ENCODE data around the gene NLRP9. TPM values are rescaled to one million over a fixed set of nuclear protein-coding genes. Genes with fewer than 3 reads are reported as not detected.

Gene NLRP9
- total RNA-seq, 4 donors from 2014 or later: not detected

GRCh38 chr19:55660404-55660803 lies 77.8 kb downstream of the NLRP9 start:
- no peaks in the 10 kb centered on the region for H3K27me3 ChIP-seq

GRCh38 chr19:55659822-55660221 lies 78.4 kb downstream of the NLRP9 start:
- Histone ChIP-seq H3K27me3 (no peaks in the 10 kb centered on the region), H3K36me3 (peaks cover 59% of the 10 kb centered on the region), H3K4me3 (no peak overlapping the region), H3K9me3 (no peaks in the 10 kb centered on the region), H3K4me1 (peaks cover 50% of the 10 kb centered on the region), H3K27ac (no peak overlapping the region)
- no peak for DNase-seq (ENCODE audit: low spot score in 2 of 2)
- TF ChIP-seq CTCF (IDR thresholded peaks at IDR 0.05) (no peak), POLR2A (IDR thresholded peaks at IDR 0.05) (no peak), POLR2AphosphoS5 (IDR thresholded peaks at IDR 0.05) (no peak), EP300 (IDR thresholded peaks at IDR 0.05) (no peak)
- WGBS: 70% methylated on average over 9 of the region's 9 CpGs

More at GRCh38 chr19:55660404-55660803, 77.8 kb downstream of the NLRP9 start:
- H3K36me3 ChIP-seq: peaks cover 63% of the 10 kb centered on the region
- H3K9me3 ChIP-seq: no peaks in the 10 kb centered on the region
- no peak for TF ChIP-seq POLR2A (IDR thresholded peaks at IDR 0.05)
- TF ChIP-seq POLR2AphosphoS5 (IDR thresholded peaks at IDR 0.05): no peak
- no peak for TF ChIP-seq EP300 (IDR thresholded peaks at IDR 0.05)
- no peak for TF ChIP-seq CTCF (IDR thresholded peaks at IDR 0.05)
- no peak for DNase-seq (ENCODE audit: low spot score in 2 of 2)
- WGBS: 80% methylated on average over 10 of the region's 12 CpGs
- H3K27ac ChIP-seq: no peak overlapping the region
- H3K4me3 ChIP-seq: no peak overlapping the region
- peaks cover 50% of the 10 kb centered on the region for H3K4me1 ChIP-seq

GRCh38 chr19:55658846-55659459 lies 79.2 kb downstream of the NLRP9 start:
- DNase-seq (ENCODE audit: low spot score in 2 of 2): no peak
- Histone ChIP-seq H3K36me3 (peaks cover 50% of the 10 kb centered on the region), H3K27ac (no peak overlapping the region), H3K9me3 (no peaks in the 10 kb centered on the region), H3K4me1 (peaks cover 50% of the 10 kb centered on the region), H3K27me3 (no peaks in the 10 kb centered on the region), H3K4me3 (no peak overlapping the region)
- WGBS: 92% methylated on average over 23 of the region's 37 CpGs
- no peak for TF ChIP-seq POLR2A (IDR thresholded peaks at IDR 0.05)
- TF ChIP-seq EP300 (IDR thresholded peaks at IDR 0.05): no peak
- no peak for TF ChIP-seq POLR2AphosphoS5 (IDR thresholded peaks at IDR 0.05)
- no peak for TF ChIP-seq CTCF (IDR thresholded peaks at IDR 0.05)

Other genes starting within 250 kb of the NLRP9 start
- gene SSC5D, start 250.0 kb downstream of the NLRP9 start, total RNA-seq: 1 to 10 TPM in 2 of 4 donors, under 1 TPM in 2; 0.57 to 2.1 (median 1.0) TPM
- not detected for gene SBK2, start 201.3 kb downstream of the NLRP9 start, total RNA-seq
- gene SBK3, start 192.9 kb downstream of the NLRP9 start, total RNA-seq: not detected
- 1 to 10 TPM; 1.8 to 3.1 (median 2.8) TPM for gene ZNF579, start 157.6 kb downstream of the NLRP9 start, total RNA-seq
- gene FIZ1, start 138.9 kb downstream of the NLRP9 start, total RNA-seq: 1 to 10 TPM; 7.6 to 9.2 (median 8.5) TPM
- 10 to 100 TPM; 29.4 to 49.9 (median 47.0) TPM for gene ZNF524, start 138.1 kb downstream of the NLRP9 start, total RNA-seq
- 10 to 100 TPM in 2 of 4 donors, 1 to 10 TPM in 2; 7.6 to 14.2 (median 9.9) TPM for gene ZNF865, start 132.8 kb downstream of the NLRP9 start, total RNA-seq
- 1 to 10 TPM; 4.3 to 8.0 (median 6.5) TPM for gene ZNF784, start 113.8 kb downstream of the NLRP9 start, total RNA-seq
- gene ZNF580, start 97.4 kb downstream of the NLRP9 start, total RNA-seq: 10 to 100 TPM; 15.0 to 27.9 (median 22.3) TPM
- 10 to 100 TPM; 16.3 to 27.1 (median 20.2) TPM for gene ZNF581, start 94.8 kb downstream of the NLRP9 start, total RNA-seq
- 10 to 100 TPM in 1 of 4 donors, 1 to 10 TPM in 3; 6.2 to 18.3 (median 8.5) TPM for gene CCDC106, start 90.2 kb downstream of the NLRP9 start, total RNA-seq
- gene U2AF2, start 83.4 kb downstream of the NLRP9 start, total RNA-seq: 100 to 1,000 TPM in 1 of 4 donors, 10 to 100 TPM in 3; 82.8 to 128 (median 88.5) TPM
- gene EPN1, start 63.2 kb downstream of the NLRP9 start, total RNA-seq: 100 to 1,000 TPM in 1 of 4 donors, 10 to 100 TPM in 3; 80.1 to 104 (median 82.9) TPM
- not detected for gene RFPL4A, start 20.7 kb upstream of the NLRP9 start, total RNA-seq
- not detected for gene RFPL4AL1, start 30.7 kb upstream of the NLRP9 start, total RNA-seq
- under 1 TPM in 1 of 4 donors, not detected in 3; 0.26 TPM for gene NLRP11, start 93.6 kb upstream of the NLRP9 start, total RNA-seq
- not detected for gene NLRP4, start 98.1 kb upstream of the NLRP9 start, total RNA-seq
- gene NLRP13, start 193.9 kb upstream of the NLRP9 start, total RNA-seq: not detected
- not detected for gene NLRP8, start 209.4 kb upstream of the NLRP9 start, total RNA-seq
- gene NLRP5, start 248.4 kb upstream of the NLRP9 start, total RNA-seq: not detected

All from suprapubic skin (tissue), 4 donors.